Measurements from ENCODE around the gene NGFR. TPM values are rescaled to one million over a fixed set of nuclear protein-coding genes. Genes with fewer than 3 reads are reported as not detected.

The NGFR gene, protein sequence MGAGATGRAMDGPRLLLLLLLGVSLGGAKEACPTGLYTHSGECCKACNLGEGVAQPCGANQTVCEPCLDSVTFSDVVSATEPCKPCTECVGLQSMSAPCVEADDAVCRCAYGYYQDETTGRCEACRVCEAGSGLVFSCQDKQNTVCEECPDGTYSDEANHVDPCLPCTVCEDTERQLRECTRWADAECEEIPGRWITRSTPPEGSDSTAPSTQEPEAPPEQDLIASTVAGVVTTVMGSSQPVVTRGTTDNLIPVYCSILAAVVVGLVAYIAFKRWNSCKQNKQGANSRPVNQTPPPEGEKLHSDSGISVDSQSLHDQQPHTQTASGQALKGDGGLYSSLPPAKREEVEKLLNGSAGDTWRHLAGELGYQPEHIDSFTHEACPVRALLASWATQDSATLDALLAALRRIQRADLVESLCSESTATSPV
- total RNA-seq (2022; extraction: Qiagen RNA extraction; ENCODE audit: low read depth) = 0.52 to 0.83 TPM (median 0.66 TPM) in 5 replicates

DNA sequence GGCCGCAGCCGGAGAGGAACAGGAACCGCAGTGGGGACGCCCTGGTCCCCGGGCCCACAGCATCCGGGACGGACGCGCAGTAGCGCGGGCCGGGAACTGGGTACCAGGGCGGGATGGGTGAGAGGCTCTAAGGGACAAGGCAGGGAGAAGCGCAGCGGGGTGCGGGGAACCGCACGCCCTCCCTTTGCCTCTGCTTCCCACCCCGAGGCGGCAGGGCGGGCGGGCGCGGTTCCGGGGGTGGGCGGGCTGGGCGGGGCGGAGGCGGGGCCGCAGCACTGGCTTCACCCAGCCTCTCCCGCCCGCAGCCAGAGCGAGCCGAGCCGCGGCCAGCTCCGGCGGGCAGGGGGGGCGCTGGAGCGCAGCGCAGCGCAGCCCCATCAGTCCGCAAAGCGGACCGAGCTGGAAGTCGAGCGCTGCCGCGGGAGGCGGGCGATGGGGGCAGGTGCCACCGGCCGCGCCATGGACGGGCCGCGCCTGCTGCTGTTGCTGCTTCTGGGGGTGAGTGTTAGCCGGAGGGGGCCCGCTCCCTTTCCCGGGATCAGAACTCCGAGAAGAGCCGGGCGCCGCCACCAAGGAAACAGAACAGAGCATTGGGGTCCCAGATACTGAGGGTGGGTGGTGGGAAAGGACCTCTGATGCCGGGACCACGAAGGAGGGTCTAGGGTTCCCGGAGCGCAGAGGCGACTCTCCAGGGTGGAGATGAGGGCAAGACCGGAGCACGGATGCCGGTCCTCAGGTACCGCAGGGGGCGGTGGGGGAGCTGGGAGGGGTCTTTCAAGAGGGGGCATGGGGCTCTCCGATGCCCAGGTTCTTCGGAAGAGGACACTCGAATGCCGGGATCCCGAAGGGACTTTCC is at the start of gene NGFR:
TSS of gene NGFR (plus strand) at position 308 of the 856 bp plus-strand sequence. CDS start at position 433, 125 bp downstream.

Other genes with a start within 250 kb of the NGFR start
- gene ZNF652, start 133.0 kb upstream of the NGFR start, total RNA-seq (2022; extraction: Qiagen RNA extraction; ENCODE audit: low read depth) = 7.4 to 8.6 TPM (median 8.2 TPM) in 5 replicates
- gene PHB1, start 80.4 kb upstream of the NGFR start, total RNA-seq (2022; extraction: Qiagen RNA extraction; ENCODE audit: low read depth) = 326 to 464 TPM (median 430 TPM) in 5 replicates
- gene NXPH3, start 80.6 kb downstream of the NGFR start, total RNA-seq (2022; extraction: Qiagen RNA extraction; ENCODE audit: low read depth) = 0.20 to 0.46 TPM (median 0.29 TPM) in 5 replicates
- 30.7 to 47.6 TPM (median 42.1 TPM) in 5 replicates for gene SPOP, start 182.8 kb downstream of the NGFR start, total RNA-seq (2022; extraction: Qiagen RNA extraction; ENCODE audit: low read depth)
- 89.3 to 100 TPM (median 94.1 TPM) in 5 replicates for gene SLC35B1, start 212.7 kb downstream of the NGFR start, total RNA-seq (2022; extraction: Qiagen RNA extraction; ENCODE audit: low read depth)